GM21786 (cell line): ENCODE measurements around the gene SLC27A1.
"Not testable (repeated sequence)": the region's sequence is repeated elsewhere in the genome, so short reads cannot be mapped to it uniquely, and the experiment has no call there.

Source experiments
- ATAC-seq: cut with Tn5 transposase; IDR thresholded peaks from one replicate; pipeline ENCODE4 v1.9.1; 2021; ENCODE audit not compliant: unreplicated experiment

Gene SLC27A1

GRCh38 chr19:17486545-17487240, 16.4 kb downstream of the SLC27A1 start:
- no peak for ATAC-seq

- ATAC-seq: no peak
These were observed 17.2 kb downstream of the SLC27A1 start for GRCh38 chr19:17487284-17488121.

- no peak for ATAC-seq
These were observed 18.5 kb downstream of the SLC27A1 start for GRCh38 chr19:17488593-17489391.

- no peak for ATAC-seq
These were observed 19.2 kb downstream of the SLC27A1 start for GRCh38 chr19:17489392-17490030.

GRCh38 chr19:17490411-17490810, 20.1 kb downstream of the SLC27A1 start:
- ATAC-seq: no peak

GRCh38 chr19:17491287-17491686, 21.0 kb downstream of the SLC27A1 start:
- no peak for ATAC-seq

- ATAC-seq: no peak
These were observed 25.4 kb downstream of the SLC27A1 start for GRCh38 chr19:17495639-17496296.

- ATAC-seq: peak; percentile 56
These were observed 26.1 kb downstream of the SLC27A1 start for GRCh38 chr19:17496337-17496997.

- no peak for ATAC-seq
These were observed 26.9 kb downstream of the SLC27A1 start for GRCh38 chr19:17497149-17497798.

- ATAC-seq: not testable (repeated sequence)
These were observed 28.7 kb downstream of the SLC27A1 start for GRCh38 chr19:17499025-17499424.

- ATAC-seq: no peak
These were observed 29.5 kb downstream of the SLC27A1 start for GRCh38 chr19:17499648-17500446.

GRCh38 chr19:17500447-17501198, 30.3 kb downstream of the SLC27A1 start:
- no peak for ATAC-seq

GRCh38 chr19:17503240-17503639, 32.9 kb downstream of the SLC27A1 start:
- no peak for ATAC-seq

- no peak for ATAC-seq
These were observed 33.7 kb downstream of the SLC27A1 start for GRCh38 chr19:17504030-17504429.

GRCh38 chr19:17504456-17504855, 34.1 kb downstream of the SLC27A1 start:
- no peak for ATAC-seq

- no peak for ATAC-seq
These were observed 34.9 kb downstream of the SLC27A1 start for GRCh38 chr19:17505223-17505622.

GRCh38 chr19:17506745-17507144, 36.4 kb downstream of the SLC27A1 start:
- no peak for ATAC-seq

GRCh38 chr19:17508558-17508933, 38.2 kb downstream of the SLC27A1 start:
- not testable (repeated sequence) for ATAC-seq
